ENCODE data around the gene PRDM2.

The PRDM2 gene

GRCh38 chr1:13766592-13767564 lies 66.9 kb downstream of the PRDM2 start:
- TF ChIP-seq MYC (IDR thresholded peaks at IDR 0.05; ENCODE audit: low read depth, low read length) (no peak), POLR2A (IDR thresholded peaks at IDR 0.05; ENCODE audit: extremely low read depth, insufficient read length) (no peak), MAX (IDR thresholded peaks at IDR 0.05; ENCODE audit: low read depth, low read length) (no peak), CTCF (IDR thresholded peaks at IDR 0.05; ENCODE audit: low read depth, low read length) (no peak)
- DNase-seq (ENCODE audit: low read depth): no peak
- no peak overlapping the region for H3K4me3 ChIP-seq (ENCODE audit: low read depth, low read length)

GRCh38 chr1:13769212-13769611 lies 69.2 kb downstream of the PRDM2 start:
- H3K4me3 ChIP-seq (ENCODE audit: low read depth, low read length): no peak overlapping the region
- DNase-seq (ENCODE audit: low read depth): peak; percentile 35
- TF ChIP-seq MAX (IDR thresholded peaks at IDR 0.05; ENCODE audit: low read depth, low read length) (no peak), MYC (IDR thresholded peaks at IDR 0.05; ENCODE audit: low read depth, low read length) (no peak), POLR2A (IDR thresholded peaks at IDR 0.05; ENCODE audit: extremely low read depth, insufficient read length) (no peak), CTCF (IDR thresholded peaks at IDR 0.05; ENCODE audit: low read depth, low read length) (no peak)

- DNase-seq (ENCODE audit: low read depth): no peak
- TF ChIP-seq POLR2A (IDR thresholded peaks at IDR 0.05; ENCODE audit: extremely low read depth, insufficient read length) (no peak), CTCF (IDR thresholded peaks at IDR 0.05; ENCODE audit: low read depth, low read length) (no peak), MYC (IDR thresholded peaks at IDR 0.05; ENCODE audit: low read depth, low read length) (no peak), MAX (IDR thresholded peaks at IDR 0.05; ENCODE audit: low read depth, low read length) (no peak)
- no peak overlapping the region for H3K4me3 ChIP-seq (ENCODE audit: low read depth, low read length)
These were observed 69.8 kb downstream of the PRDM2 start for GRCh38 chr1:13769830-13770229.

GRCh38 chr1:13770743-13771142 lies 70.8 kb downstream of the PRDM2 start:
- H3K4me3 ChIP-seq (ENCODE audit: low read depth, low read length): no peak overlapping the region
- TF ChIP-seq MYC (IDR thresholded peaks at IDR 0.05; ENCODE audit: low read depth, low read length) (no peak), CTCF (IDR thresholded peaks at IDR 0.05; ENCODE audit: low read depth, low read length) (no peak), POLR2A (IDR thresholded peaks at IDR 0.05; ENCODE audit: extremely low read depth, insufficient read length) (no peak), MAX (IDR thresholded peaks at IDR 0.05; ENCODE audit: low read depth, low read length) (no peak)
- DNase-seq (ENCODE audit: low read depth): no peak

- no peak overlapping the region for H3K4me3 ChIP-seq (ENCODE audit: low read depth, low read length)
- no peak for DNase-seq (ENCODE audit: low read depth)
- no peak for TF ChIP-seq POLR2A (IDR thresholded peaks at IDR 0.05; ENCODE audit: extremely low read depth, insufficient read length)
- TF ChIP-seq MAX (IDR thresholded peaks at IDR 0.05; ENCODE audit: low read depth, low read length): no peak
- no peak for TF ChIP-seq MYC (IDR thresholded peaks at IDR 0.05; ENCODE audit: low read depth, low read length)
- TF ChIP-seq CTCF (IDR thresholded peaks at IDR 0.05; ENCODE audit: low read depth, low read length): no peak
These were observed 71.8 kb downstream of the PRDM2 start for GRCh38 chr1:13771745-13772144.

Data from NB4 (cell line).